HG02759 (cell line): Measurements from ENCODE around the gene CST6.

Experiments used
- ATAC-seq: cut with Tn5 transposase; IDR thresholded peaks from one replicate; pipeline ENCODE4 v1.9.1; 2021; ENCODE audit warnings: mild to moderate bottlenecking, moderate library complexity; ENCODE audit not compliant: unreplicated experiment

Gene CST6

GRCh38 chr11:66045177-66045639, 33.4 kb downstream of the CST6 start:
- peak; percentile 73 for ATAC-seq

- no peak for ATAC-seq
Measured at GRCh38 chr11:66046901-66047300, 35.1 kb downstream of the CST6 start.

DNA sequence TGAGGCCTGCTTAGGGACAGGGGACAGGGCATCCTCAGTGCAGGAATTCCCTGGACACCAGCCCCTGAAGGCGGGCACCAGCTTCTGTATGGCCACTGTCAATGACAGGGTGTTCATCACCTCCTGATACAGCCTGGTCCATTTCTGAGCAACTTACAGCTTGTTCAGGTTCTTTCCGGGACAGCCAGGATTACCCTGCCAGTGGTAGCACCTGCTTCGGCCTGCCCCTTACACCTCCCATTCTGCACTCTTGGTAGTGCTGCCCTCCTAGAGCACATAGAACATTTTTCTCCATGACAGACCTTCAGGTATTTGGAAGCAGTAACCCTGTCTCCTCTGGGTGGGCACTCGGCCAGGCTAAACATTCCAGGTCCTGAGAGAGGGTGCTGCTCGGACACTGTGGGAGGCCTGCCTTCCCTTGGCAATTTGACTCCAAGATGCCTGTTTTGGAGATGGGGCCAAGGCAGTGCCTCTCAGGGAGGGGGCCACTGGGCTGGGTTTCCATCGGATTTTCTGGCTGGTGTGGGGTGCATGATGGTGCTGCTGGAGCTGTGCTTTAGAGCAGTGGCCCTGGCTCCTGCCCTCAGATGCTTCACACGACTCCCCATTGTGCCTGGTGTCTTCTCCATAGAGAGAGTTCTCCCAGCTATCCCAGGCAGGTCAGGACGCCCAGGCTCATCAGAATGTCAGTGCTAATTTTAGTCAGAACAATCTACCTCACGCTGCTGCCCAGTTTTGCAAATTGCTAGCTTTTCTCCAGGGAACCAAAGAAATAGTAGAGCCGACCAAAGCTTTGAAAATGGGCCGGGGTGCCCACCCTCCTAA, 35.9 kb downstream of the CST6 start:
- ATAC-seq = no peak

- ATAC-seq = no peak
Measured at GRCh38 chr11:66048547-66049323, 36.9 kb downstream of the CST6 start, which contains the start of gene GAL3ST3. Gene GAL3ST3, minus strand, starts transcription at chr11:66049161. Its CDS starts 3,746 bp downstream, at chr11:66045415.

DNA sequence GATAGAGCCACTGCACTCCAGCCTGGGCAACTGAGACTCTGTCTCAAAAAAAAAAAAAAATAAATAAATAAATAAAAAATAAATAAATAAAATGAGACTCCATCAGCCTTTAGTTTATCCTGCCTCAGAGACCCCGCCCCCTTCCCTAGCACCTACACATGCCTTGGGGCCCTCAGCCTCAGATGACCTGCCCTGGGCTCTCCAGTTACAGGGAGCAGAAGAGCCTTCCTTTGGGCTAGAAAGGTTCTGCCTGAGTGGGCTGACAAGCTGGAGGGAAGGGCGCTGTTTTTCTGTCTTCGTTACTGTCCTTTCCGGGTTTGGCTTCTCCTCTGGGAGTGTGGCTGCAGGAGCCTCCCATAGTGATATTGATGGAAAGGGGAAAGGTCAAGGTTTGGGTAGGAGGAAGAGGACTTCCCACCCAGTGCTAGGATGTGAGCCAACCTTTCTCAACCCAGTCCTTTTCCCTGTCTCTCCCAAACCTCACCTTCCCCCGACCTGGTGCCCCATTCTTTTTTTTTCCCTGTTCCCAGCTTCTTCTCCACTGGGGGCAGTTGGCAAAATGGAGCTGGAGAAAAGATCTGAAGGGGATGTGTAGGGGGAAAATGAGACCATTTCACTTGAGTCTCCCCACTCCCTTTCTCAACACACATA, 38.9 kb downstream of the CST6 start:
- no peak for ATAC-seq

DNA sequence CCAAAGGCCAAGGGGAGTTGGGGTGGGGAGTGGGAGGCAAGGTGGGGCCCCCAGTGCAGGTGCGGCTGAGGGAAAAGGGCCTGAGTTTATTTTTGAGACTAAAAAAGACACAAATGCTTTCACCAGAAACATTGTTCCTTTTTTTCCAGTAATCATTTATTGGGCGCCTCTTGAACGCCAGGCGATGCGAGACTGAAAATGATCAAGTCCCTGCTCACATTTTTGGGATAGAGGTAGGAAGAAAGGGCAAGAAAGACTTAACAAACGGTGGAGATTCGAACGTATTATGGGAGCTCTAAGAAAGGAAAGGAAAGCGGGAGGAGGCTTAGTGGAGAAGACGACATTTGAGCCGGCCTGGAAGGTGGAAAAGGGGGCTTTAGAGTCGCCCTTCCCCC, 39.6 kb downstream of the CST6 start:
- ATAC-seq = no peak

- ATAC-seq = peak; percentile 96
Measured at GRCh38 chr11:66051766-66052663, 40.2 kb downstream of the CST6 start, which contains the start of gene SF3B2. Gene SF3B2, plus strand, starts transcription at chr11:66052364. Its CDS starts 21 bp downstream, at chr11:66052385.

DNA sequence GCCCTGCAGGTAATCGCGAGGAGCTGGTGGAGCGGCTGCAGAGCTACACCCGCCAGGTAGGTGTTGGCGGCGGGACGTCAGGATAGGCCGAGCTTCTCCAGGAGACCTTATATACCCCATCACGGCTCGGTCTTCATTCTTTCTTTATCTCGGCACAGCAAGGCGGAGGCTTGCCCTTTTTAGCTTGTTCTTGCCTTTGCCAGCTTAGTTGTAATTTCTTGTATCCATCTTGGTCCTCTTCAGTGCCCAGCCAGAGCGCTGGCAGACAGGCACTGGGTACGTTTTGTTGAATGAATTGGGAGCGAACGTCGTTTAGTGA, 40.8 kb downstream of the CST6 start:
- no peak for ATAC-seq

GRCh38 chr11:66055021-66055420, 43.2 kb downstream of the CST6 start:
- ATAC-seq = no peak

- ATAC-seq = no peak
Measured at GRCh38 chr11:66056501-66056900, 44.7 kb downstream of the CST6 start.

DNA sequence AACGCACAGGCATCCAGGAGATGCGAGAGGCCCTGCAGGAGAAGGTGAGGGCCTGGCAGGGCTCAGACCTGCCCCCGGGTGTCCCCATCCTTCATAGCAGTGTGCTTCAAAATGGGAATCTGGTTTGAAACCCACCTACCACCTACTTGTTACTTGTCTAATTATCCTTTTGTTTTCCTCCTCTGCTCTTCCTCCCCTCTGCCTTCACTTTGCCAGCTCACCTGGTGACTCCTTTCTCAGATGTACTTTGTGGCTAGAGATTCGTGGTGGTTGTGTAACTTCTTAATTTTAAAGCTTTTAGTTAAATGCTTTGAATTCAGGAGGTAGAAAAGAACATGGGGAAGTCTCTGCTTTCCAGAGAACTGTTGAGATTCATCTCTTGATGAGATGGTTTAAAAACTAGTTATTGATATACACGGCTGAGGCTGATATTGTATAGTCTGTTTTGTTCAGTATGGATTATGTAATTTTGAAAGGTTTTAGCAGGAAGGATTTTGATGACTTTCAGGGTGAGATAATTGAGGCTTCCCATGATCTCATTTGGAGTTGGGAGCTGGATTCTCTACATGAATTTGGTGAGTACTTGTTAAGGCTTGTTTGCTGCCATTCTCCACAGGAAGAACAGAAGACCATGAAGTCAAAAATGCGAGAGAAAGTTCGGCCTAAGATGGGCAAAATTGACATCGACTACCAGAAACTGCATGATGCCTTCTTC, 48.3 kb downstream of the CST6 start:
- no peak for ATAC-seq

- ATAC-seq = no peak
Measured at GRCh38 chr11:66061268-66061667, 49.5 kb downstream of the CST6 start.

DNA sequence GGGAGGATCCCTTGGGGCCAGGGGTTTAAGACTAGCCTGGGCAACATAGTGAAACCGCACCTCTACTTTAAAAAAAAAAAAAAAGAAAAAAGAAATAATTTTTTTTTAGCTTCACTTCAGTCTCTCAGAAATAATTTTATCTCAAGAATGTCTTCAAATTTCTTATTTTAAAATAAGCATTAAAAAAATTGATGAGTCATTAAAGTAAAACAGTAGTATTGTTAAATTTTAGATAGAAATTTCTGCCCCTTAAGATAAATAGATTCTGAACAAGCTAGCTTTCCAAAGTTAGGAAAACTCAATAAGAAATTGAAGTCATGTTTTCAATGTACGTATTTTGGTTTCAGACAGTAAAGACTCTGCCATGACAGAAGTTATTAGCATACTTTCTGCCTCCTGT, 50.6 kb downstream of the CST6 start:
- ATAC-seq = no peak
